Stimulated activated CD8-positive, alpha-beta memory T cell treated with anti-CD3 and anti-CD28 coated beads, Interleukin-15, amount 100 ng/mL, for 24 hours (primary cell): Measurements from ENCODE around the gene RINL.
A peak's percentile ranks its signal among the peaks of the same experiment; 100 is the strongest.
"Not testable (repeated sequence)": the region's sequence is repeated elsewhere in the genome, so short reads cannot be mapped to it uniquely, and the experiment has no call there.

Experiments
- DNase-seq: peaks from one replicate; pipeline ENCODE4 v3.0.0-alpha.2; 2020; ENCODE audit warnings: low read depth

RINL gene

GRCh38 chr19:38875656-38876395 is 2.2 kb downstream of the RINL start:
- DNase-seq = no peak

GRCh38 chr19:38873400-38873799 is 4.7 kb downstream of the RINL start:
- DNase-seq = not testable (repeated sequence)

- DNase-seq = no peak
Measured at GRCh38 chr19:38870612-38871011, 7.5 kb downstream of the RINL start.

DNA sequence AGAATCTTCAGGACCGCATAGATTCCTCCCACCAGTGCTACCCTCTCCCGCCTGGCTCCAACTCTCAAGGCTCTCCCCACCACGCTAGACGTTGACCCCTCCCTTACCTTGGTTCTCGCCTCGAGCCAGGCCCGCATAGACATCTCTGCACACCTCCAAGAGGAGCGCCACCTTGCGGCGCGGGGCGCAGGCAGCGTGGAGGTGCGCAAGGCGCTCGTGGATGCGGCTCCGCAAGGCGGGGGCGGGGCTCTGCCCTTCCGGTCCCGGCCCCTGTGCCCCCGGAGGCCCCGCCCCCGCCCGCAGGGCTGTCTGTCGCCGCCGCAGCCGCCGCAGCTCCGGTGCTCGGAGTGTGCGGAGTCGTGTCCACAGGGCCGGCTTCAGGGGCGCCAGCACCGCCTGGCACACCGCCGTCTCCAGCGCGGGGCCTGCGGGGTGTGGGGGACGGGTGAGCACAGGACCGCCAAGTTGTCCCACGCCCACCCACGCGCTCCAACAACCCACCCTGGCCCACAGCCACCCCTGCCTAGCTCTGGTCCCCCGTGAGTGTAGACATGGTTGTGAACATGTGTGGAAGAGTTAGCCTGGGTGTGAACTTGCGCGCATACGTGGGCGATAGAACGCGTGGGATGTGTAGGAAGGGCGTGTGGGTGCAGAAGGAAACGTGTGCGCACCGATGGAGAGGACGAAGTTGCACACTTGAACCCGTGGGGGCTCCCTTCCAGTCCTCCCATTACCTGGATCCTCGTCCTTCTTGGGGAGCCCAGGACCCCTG is 8.1 kb downstream of the RINL start:
- peak; percentile 84 for DNase-seq

DNA sequence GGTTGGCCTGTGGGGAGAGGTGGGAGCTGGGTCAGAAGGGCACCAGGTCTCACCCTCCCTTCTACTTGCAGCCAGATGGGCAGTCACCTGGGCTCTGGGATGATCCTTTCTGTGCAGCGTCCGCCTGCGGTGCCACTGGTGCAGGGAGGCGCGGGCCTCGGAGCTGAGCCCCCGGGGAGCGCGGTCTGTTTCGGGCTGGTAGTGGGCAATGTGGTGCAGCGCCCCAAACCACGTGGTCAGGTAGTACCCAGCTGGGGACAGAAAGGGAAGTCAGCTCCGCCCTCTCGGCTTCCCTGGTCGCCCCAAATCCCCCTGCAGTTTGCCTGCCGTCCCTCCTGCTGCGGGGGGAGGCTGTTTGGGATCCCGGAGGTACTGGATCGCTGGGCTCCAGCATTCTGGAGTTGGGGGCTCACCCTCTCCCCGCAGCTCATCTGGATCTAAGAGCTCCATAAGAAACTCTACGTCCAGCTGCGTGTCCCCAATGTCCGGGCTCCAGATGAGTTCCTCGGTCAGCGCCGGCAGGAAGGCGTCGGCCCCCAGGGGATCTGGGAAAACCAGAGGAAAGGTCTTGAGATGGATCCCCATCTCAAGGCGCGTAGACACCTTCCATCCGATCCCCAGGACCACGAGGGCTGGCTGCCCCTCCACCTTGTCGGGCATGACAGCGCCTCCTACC is 8.8 kb downstream of the RINL start:
- no peak for DNase-seq

GRCh38 chr19:38868551-38868950 is 9.5 kb downstream of the RINL start:
- no peak for DNase-seq

DNA sequence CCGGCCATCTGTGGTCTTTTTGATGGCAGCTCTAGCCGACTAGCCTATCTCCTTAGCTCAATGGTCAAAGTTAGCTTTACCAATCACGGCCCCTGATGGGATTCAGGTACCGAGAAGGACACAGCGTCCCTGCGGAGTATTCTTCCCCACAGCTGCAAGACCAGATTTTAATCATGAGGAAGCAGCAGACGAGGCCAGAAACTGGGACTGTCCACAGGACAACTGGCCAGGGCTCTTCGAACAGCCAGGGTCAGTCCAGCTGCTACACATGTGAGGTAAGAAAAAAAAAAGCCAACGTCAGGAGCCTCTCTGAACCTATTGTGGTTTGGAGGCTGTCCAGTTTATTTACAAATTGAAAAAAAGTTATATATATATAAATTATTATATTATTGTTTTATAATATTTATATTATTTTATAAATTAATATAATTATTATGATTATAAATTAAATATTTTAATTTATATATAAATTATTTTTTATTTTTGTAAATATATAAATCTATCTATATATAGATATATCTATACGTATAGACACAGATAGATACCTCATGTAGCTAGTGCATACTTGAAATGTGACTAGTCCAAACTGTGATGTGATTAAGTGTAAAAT is 10.8 kb downstream of the RINL start:
- no peak for DNase-seq

- DNase-seq = no peak
Measured at GRCh38 chr19:38862321-38863059, 15.6 kb downstream of the RINL start.

GRCh38 chr19:38861368-38861767 is 16.7 kb downstream of the RINL start:
- DNase-seq = no peak

GRCh38 chr19:38859631-38860204 is 18.4 kb downstream of the RINL start:
- not testable (repeated sequence) for DNase-seq

- no peak for DNase-seq
Measured at GRCh38 chr19:38856813-38857212, 21.3 kb downstream of the RINL start.

GRCh38 chr19:38855751-38856150 is 22.3 kb downstream of the RINL start:
- not testable (repeated sequence) for DNase-seq

- DNase-seq = not testable (repeated sequence)
Measured at GRCh38 chr19:38854961-38855360, 23.1 kb downstream of the RINL start.

- DNase-seq = no peak
Measured at GRCh38 chr19:38853214-38853613, 24.9 kb downstream of the RINL start.

DNA sequence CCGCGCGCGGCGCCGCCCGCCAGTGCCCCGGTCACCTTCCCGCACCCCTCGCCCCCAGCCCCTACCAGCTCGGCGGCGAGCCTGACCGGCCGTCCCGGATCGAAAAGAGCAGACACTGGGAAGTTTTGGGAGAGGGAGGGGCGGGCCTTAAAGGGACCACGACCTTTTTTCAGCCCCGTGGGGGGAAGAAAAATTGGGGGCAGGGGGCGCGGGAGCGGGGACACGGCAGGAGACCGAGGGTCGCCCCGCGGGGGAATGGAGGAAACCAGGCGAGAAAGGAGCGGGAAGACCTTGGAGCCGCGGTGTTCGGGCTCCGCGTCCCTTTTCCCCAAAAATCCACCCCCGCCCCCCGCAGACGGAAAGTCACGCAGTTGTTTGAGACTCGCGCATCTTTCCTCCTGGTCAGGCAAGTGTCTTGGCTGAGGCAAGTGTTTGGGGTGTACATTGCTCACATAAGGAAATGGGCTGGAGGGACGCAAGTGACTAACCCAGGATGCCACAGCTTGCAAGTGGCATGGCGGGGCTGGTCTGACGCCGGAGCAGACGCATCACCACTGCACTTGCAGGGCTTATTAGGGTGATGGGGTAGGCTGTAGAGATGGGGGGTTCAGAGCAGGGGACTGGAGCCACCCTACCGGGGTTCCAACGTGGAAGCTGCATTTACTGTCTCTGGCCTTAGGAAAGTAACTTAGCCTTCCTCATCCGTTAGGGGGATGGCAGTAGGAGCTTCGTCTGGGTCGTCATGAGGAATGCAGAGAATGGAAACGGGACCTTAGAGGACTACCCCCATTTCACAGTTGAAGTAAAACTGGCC is 25.6 kb downstream of the RINL start:
- DNase-seq = no peak

DNA sequence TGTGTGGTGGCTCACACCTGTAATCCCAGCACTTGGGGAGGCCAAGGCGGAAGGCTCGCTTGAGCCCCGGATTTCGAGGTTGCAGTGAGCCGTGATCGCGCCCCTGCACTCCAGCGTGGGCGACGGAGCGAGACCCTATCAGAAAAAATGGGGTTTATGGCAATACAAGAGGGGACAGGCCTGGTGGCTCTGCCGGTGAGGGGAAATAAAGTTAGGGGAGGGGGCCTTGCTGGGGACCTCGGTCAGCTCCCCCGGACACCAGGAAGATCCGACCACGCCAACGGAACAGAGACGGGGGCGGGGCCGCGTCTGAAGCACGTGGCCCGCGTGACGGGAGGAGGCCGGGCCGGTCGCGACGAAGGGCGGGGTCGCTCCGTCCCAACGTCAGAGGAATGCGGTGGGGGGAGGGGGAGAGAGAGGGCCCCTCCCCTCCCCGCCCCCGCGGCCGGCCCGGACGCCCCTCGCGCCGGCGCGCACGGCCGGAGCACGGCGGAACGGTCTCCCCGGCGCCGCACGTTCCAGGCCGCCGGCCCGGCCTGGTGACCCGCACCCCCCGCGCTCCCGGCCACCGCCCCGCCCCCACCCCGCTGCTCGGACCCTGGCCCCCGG is 26.3 kb downstream of the RINL start:
- peak; percentile 75 for DNase-seq

DNA sequence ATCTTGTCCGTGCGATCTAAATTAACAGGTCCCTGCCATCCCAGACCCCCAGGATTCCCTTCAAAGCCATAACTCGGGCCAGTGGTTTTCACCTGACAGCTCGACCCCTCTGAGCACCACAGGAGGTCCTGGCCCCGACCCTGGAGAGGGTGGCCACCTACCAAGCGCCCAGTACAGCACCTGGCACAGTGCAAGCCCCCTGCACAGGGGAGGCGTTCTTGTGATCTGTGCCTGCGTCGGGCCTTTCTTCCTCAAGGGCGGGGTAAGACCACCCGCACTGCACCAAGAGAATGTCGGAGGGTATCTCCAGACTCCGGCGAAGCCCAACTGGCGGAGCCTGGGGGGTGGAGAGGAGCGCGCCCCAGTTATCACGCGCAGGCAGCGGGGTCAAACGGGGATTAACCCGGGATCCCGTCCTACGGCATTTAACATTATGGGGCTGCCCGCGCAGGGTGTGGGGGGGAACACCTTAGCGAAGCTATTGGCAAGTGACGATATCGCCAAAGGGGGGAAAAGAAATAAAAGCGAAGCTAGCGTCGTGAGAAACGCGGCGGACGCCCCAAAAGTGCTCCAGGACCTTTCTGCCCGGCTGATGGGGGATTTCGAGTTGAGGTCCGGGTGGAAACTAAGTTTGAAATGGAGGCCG is 27.0 kb downstream of the RINL start:
- DNase-seq = no peak

DNA sequence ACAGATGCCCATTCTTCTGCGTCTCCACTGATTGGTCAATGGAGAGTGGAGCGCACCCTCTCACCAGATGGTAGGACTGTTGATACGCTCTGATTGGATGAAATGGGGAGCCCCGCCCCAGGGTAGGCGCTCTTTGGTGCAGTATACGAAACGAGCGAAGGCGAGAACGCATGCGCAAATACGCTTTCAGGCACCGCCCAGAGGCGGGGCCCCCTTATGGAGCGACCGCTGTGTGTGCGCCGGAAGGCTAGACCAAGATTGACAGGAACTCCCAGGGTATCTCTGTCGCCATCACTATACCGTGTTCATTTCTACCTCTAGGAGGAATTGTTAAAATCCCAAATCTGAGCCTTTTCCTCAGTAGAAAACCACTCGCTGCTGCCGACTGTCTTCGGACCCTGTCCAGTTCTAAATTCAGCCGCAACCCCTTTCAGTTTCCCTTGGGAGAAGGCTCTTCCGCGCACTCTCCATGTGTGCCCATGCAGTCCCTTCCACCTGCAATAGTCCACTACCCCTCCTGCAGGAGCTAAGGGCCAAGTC is 27.6 kb downstream of the RINL start:
- no peak for DNase-seq

GRCh38 chr19:38849860-38850435 is 28.1 kb downstream of the RINL start, which contains the start of gene HNRNPL:
Gene HNRNPL (minus strand): TSS chr19:38849986. CDS start chr19:38849966, 20 bp downstream.
- peak; percentile 97 for DNase-seq
